HCEC 1CT (cell line): ENCODE data around the gene VPS37C.
"Not testable (repeated sequence)": the region's sequence is repeated elsewhere in the genome, so short reads cannot be mapped to it uniquely, and the experiment has no call there.

Source experiments
- DNase-seq: peaks from one replicate; pipeline ENCODE4 v3.0.0-alpha.2; 2017

The VPS37C gene

DNA sequence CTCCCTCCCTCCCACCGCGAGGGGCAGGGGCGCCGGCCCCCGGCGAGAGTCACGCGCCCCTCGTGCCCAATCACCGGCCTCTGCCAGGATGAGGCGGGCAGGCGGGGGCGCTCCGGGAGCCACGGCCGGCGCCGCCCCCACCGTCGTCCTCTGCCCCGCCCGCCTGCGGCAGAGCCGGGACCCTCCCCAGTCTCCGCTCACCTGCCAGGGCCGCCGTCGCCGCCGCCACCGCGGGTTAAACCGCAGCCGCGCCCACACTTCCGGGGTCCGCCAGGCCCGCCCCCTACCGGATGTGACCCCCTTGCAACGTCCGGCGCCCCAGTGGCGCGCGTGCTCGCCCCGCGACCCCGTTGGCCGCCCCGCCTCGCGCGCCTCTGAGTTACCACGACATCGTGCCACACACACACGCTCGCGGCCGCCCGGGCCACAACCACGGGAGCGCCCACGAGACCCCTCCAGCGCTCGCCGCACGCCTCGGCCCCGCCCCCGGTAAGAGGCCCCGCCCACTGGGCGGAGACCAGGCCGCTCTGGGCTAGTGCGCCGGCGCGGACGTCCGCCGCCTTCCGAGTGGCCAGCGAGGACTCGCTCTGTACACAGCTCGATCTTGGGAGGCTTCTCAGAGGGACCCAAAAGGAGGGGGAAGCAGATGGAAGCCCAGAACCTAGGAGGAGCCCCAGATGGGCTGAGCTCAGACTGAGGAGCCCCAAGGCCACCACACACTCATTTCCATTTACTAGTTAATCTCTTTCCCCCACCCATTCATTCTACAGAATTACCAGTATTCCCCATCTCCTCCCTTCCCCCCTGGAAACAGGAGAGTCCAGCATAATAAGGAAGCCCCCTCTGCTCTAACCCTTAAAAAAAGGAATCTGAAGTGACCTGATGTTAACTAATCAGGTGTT, at the start of gene VPS37C:
Gene VPS37C (minus strand): TSS at position 237 of the 902 bp plus-strand sequence. CDS start 22,597 bp downstream, outside the sequence.
- peak; percentile 80 for DNase-seq

DNA sequence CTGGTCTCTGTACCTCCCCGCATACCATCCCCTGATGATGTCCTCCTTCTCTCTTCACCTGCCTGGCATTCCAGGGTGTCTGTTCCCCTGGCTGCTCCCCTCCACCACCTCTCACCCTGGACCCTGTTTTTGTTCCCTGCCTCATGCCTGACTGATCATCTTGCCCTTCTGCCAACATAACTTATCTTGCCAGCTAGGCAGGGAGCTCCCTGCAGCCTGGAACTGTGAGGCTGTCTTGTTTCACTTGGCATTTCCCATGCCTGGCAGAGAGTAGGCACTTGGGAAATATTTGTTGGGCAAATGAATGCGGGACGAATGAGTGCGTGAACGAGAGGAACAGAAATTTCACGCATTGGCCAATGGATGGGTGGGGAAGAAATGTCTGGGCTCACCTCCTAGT, 49.4 kb upstream of the VPS37C start:
- DNase-seq, result not testable (repeated sequence)

DNA sequence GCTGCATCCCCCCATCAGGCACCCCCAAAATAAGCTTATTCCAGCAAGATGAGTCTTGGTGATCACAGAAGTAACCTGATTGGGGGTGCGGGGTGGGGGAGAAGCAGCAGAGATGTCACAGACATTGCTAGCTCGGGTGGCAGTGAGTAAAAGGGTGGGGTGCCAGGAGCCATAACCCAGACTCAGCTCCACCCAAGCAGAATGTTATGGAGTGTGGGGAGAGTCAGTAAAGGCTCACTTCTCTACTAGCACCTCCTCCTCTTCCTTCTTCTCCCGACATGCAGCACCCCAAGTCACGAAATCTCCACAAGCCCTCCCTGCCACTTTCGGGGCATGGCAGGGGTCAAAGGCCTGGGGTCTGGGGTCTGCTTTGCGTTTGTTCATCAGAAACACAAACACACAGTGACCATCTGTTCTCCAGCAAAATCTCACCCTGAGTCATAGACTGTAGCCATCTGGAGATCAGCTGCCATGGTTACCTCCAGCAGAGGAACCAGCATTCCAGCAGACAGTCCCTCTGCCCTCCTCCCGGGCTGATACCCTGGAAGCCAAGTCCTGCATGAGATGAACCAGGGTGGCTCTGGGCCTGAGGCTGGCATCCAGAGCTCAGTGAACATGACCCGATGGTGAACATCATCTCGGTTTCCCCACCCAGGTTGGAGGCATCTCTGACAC, 46.5 kb upstream of the VPS37C start:
- not testable (repeated sequence) for DNase-seq

DNA sequence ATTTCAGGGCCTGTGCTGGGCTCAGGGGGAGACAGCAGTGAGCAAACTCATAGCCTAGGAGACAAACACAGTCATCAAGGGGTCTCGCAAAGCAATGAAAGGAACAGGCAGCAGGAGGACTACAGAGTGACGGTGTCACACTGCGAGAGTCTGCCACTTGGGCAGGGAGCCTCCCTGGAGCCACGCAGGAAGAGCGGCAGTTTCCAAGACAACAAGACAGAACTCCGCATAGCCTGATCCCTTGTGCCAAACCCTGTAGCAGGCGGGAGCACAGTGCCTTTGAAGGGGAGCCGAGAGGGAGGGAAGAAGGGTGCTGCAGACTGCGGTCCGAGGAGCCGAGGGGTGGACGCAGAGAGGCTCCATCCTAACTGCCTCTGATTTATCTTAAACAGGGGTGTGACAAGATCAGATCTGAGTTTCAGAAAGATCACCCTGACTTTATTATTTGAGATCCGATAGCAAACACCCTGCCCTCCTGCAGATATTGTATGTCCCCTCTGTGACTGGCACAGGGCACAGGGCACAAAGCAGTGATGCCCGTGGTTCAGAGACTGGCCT, 43.4 kb upstream of the VPS37C start:
- DNase-seq, result not testable (repeated sequence)

DNA sequence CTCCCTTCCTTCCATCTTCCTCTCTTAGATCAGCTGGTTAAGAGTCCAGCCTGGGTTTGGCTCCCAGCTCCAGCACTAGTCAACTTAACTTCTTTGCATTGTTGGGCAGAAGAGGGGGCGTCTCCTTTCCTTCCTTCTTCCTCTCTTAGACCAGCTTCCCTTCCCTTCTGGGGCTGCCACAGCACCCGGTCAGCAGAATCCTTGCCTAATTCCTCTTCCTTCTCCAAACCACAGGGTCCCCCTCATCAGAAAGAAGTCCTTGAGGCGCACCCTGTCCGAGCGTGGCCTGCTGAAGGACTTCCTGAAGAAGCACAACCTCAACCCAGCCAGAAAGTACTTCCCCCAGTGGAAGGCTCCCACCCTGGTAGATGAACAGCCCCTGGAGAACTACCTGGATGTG, 42.6 kb upstream of the VPS37C start:
- DNase-seq, result not testable (repeated sequence)

DNA sequence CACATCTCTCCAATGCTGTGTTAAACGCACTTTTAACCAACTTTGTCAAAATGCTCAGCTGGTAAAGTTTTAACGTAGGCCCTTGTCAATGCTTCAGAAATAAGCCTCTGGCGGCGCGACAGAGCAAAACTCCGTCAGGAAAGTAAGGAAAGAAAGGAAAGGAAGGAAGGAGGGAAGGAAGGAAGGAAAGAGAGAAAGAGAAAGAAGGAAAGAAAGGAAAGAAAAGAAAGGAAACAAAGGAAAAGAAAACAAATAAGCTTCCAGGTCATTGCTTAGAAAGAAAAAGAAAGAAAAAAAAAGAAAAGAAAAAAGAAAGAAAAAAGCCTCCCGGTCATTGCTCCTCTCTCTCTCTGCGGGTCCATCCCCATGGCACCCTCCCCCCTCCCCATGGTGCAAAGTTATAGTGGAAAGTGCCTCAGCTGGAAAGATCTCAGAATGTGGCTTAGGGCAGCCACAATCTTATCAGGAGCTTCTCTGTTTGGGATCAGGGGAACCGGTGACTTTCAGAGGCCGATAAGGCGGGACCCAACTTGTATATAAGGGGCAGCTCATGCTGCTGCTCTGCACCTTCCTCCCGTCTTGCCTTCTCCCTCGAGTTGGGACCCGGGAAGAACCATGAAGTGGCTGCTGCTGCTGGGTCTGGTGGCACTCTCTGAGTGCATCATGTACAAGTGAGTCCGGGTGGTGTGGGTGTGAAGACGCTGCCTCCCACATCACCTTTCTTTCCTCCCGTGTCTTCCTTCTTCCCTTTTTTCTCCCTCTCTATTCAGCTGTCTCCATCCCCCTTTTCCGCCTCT, 41.9 kb upstream of the VPS37C start, which contains the start of gene PGA3:
Gene PGA3 (plus strand): TSS at position 566 of the 797 bp plus-strand sequence. CDS start 50 bp downstream, at position 616.
- not testable (repeated sequence) for DNase-seq

DNA sequence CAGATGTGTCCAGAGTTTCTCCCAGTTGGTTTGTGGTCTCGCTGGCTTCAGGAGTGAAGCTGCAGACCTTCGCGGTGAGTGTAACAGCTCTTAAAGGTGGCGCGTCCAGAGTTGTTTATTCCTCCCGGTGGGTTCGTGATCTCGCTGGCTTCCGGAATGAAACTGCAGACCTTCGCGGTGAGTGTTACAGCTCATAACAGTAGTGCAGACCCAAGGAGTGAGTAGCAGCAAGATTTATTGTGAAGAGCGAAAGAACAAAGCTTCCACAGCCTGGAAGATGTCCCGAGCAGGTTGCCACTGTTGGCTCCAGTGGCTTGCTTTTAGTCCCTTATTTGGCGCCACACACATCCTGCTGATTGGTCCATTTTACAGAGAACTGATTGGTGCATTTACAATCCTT, 40.2 kb upstream of the VPS37C start:
- no peak for DNase-seq

DNA sequence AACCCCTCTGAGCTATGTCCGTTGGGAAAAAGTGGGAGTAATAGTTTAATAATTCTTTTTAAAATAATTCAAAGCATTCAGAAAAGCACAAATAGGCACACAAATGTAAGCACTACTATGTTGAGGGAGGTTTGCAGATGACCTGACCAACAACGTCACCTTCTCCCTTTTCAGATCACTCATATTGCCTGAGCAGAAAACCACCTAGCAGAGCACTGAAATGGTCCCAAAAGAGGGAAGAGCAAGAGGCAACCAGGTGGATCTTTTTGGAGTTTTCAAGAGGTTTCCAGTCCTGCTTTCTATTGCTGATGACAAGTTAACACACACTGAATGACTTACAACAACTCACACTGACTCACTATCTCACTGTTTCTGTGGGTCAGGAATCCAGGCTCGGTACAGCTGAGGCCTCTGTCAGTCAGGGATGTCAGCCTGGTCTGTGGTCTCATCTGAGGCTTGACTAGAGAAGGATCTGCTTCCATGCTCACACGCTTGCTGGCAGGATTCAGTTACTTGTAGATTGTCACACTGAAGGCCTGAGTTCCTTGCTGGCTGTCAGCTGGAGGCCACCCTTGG, 37.8 kb upstream of the VPS37C start:
- no peak for DNase-seq

DNA sequence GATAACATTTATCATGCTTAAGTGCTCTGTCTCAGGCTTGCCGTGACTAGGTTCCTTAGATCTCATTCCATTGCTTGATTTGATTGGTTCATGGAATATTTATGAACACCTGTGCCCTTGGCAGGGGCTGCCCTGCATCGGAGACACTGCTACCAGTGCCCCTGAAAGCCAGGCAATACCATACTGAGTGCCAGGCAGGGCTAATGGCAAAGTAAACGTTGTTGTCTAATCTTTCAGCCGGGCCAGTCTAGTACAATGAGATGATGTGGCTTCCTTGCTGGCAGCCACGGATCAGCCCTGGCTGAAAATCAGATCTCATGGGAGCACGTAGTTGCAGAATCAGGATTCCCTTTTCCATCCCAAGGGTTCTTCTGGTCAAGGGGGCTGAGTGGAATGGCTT, 37.1 kb upstream of the VPS37C start:
- no peak for DNase-seq

DNA sequence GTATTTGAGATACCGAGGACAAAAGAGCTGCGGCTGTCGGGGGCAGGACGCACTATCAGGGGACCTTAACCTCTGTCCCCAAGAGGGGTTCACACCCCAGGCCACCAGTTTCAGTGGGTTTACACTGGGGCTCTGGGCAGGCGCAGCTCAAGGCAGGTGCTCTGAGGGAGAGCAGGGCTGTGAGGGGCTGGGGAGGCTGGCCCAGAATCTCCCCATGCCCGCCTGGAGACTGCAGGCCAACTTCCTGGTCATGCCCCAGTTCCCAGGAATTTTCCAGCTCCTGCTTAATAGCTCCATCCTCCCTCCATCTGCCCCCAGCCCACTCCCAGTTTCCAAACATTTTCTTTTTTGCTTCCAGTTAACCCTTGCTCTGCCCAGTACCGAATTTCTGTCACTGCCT, 34.5 kb upstream of the VPS37C start:
- no peak for DNase-seq

DNA sequence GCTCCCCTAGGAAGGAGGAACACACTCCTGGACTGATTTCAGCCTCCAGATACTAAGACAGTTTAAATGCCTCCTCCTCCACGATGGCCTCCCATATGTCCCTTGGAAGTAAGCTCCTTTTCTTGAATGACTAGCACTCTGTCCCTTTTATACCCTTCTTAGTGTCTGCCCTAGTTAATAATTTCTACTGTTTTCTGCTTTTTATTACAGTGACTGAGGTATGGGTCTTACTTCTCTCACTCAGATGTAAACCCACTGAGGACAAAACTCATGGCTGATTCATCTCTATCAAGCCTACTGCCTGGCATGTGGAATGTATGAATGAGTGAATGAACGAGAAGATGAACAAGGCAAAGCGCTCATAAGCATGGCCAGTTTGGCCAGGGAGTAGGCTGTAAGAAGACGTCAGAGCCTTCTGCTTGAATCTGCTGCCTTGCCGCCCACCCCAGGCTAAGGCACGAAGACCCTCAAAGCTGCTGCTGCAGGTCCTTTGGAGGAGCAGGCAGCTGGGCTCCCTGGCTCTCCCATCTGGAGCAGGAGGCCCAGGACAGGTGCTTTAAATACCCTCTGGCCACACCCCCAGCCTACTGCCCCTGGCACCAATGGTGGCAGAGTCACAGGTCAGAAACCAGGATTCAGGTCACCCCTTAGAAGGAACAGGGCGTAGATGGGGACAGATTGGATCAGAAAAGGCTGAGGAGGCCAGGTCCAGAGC, 33.9 kb upstream of the VPS37C start:
- no peak for DNase-seq

DNA sequence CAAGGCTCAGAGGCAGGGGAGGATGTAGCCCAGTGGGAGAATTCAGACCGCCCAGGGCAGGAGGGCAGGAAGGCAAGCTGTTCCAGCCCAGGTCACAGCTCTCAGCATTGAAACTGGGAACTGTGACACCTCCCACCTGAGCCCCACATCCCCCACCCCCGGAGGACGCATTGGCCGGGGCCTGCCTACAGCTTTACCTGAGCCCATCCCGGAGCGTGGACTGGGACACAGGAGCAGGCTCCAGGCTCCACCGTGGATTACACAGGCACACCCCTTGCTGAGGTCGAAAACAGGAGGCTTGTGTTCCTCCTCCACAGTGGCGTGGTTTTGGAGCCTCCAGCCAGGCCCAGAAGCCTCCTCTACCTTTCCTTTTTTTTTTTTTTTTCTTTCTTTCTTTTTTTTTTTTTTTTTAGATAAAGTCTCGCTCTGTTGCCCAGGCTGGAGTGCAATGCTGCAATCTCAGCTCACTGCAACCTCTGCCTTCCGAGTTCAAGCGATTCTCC, 33.0 kb upstream of the VPS37C start:
- DNase-seq, result no peak

DNA sequence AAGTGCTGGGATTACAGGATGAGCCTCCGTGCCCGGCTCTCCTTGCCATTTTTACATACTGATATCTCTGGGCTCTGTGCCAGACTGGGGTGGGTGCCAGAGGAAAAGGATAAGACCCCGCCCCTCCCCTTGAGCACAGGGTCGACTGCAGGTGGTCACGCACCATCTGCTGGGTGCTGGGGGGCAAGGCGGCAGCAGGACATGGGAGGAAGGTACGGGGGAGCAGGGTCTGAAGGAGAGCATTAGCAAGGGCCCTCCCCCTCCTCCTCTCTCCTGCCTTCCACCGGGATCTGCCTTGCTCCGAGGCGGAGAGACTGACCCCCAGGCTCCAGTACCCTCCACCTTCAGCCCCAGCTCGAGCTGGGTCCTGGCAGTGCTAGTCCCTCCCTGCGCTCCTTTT, 32.4 kb upstream of the VPS37C start:
- no peak for DNase-seq

DNA sequence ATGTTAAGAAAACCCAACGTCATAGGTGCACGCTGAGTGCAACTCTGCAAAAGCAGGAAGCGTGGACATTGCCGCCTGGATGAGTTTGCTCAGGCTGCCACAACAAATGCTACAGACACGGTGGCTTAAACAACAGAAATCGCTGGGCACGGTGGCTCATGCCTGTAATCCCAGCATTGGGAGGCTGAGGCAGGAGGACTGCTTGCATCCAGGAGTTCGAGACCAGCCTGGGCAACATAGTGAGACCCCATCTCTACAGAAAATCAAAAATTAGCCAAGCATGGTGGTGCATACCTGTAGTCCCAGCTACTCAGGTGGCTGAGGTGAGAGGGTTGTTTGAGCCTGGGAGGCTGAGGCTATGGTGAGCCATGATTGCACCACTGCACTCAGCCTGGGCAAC, 28.7 kb upstream of the VPS37C start:
- DNase-seq, result no peak

DNA sequence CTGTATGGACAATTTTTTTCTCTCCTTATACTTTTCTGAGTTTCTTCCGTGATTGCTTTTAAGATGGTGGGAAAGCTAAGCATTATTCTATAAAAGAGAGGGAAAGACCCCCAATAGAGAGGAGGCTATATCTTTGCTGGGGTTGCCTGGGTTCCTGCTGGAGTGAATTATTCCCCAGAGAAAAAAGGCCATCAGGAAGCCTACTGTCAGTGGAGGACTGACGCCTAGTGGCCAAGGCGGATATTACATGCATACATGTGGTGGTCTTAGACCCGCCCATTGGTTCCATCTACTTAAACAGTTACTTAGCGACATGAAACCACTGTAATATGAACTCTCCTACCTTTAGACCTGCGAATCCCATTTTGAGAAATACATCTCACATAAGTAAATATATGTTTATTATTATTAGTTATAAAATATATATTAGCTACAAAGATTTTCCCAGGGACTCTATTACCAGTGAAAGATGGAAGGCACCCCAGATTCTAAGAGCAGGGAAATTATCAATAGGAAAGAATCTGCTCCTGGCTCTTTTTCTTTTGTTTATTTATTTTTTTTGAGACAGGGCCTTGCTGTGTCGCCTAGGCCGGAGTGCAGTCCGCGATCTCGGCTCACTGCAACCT, 26.4 kb upstream of the VPS37C start:
- DNase-seq, result peak; percentile 61

DNA sequence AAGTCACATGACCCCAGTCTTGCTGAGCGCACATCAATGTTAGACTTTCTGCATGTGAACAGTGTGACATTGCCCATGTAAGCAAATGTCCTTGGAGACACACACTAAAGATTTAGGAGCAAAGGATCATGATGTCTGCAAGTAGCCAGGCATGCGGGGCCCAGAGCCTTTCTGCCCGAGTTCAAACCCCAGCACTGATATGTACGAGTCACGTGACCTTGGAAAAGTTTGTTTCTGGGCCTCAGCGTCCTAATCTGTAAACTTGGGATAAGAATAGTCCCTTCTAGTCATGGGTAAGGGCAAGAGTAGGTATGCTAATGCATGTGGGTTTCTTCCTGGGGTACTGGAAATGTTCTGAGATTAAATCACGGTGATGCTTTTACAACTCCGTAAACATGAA, 25.3 kb upstream of the VPS37C start:
- DNase-seq, result no peak

DNA sequence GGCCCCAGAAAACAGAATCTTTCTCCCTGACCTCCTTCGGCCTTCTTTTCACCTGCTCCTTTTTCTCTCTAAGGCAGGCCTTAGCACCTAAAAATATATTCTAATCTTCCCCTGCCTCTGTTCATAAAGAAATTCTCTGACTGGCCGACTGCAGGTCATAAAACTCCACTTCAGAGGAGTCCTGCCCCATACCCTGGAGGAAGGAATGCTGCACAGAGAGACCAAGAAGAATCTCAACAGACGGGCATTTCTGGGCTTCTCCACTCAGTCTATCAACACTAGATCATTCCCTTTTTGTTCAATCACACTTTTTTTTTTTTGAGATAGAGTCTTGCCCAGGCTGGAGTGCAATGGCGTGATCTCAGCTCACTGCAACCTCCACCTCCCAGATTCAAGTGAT, 22.4 kb upstream of the VPS37C start:
- no peak for DNase-seq

DNA sequence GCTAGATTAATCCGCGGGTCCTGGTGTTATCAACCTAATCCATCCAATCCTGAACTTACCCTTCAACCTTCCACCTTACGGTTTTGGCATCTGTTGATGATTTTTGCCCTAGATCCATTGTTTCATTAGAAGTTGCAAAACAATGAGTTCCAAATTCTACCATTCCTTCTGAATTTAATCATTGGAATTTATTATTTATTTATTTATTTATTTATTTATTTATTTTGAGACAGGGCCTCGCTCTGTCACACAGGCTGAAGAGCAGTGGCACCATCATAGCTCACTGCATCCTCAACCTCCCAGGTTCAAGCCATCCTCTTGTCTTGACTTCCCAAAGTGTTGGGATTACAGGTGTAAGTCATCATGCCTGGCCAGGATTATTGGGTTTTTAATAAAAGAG, 20.3 kb upstream of the VPS37C start:
- DNase-seq, result no peak

DNA sequence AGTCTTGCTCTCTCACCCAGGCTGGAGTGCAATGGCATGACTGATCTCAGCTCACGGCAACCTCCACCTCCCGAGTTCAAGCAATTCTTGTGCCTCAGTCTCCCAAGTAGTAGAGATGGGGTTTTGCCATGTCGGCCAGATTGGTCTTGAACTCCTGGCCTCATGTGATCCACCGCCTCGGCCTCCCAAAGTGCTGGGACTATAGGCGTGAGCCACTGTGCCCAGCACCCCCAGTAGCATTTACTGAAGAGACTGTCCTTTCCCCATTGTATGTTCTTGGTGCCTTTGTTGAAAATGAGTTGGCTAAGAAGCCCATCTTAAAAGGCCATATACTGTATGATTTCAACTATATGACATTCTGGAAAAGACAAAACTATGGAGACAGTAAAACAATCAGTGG, 19.0 kb upstream of the VPS37C start:
- not testable (repeated sequence) for DNase-seq

DNA sequence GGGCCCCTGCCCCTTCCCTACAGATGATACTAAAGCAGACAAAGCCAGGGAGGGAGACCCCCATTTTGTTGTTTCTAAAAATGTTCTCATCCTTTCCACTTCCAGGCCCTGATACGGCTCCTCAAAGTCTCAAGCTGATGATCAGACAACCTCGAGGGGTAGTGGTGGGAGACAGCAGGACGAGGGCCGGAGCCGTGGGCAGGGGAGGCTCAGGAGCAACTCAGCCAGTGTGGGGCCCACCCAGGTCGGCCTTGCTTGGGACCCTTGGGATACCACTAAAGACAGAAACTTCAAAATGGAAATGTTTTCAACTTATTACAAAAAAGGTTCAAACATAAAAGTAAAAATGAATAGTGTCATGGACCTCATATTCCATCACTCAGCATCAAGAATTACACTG, 15.2 kb upstream of the VPS37C start:
- DNase-seq, result no peak

DNA sequence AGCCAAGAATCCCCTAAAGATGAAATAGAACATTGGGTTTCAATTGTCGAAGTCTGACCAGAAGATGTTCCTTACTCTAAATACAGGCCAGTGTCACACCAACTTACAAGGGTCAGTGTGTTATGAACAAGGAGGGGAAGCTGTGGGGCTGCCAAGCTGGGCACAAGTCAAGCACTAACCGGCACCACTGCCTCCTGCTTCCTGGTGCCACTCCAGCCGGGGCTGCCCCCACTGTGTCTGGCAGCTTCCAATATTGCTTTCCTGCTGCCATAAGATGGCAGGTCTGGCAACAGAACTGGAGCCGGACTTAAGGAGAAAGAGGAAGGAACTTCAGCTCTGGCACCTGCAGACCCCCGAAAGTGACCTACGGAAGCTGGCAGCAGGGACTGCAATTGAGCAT, 13.7 kb upstream of the VPS37C start:
- DNase-seq, result no peak
